GM18519 (cell line): ENCODE data around the gene RBCK1.
A peak's percentile ranks its signal among the peaks of the same experiment; 100 is the strongest.
"Not testable (repeated sequence)": the region's sequence is repeated elsewhere in the genome, so short reads cannot be mapped to it uniquely, and the experiment has no call there.

ENCODE experiments used
- ATAC-seq: cut with Tn5 transposase; IDR thresholded peaks from one replicate; pipeline ENCODE4 v1.9.1; 2021; ENCODE audit warnings: mild to moderate bottlenecking, moderate library complexity; ENCODE audit not compliant: unreplicated experiment, low FRiP score

Gene RBCK1

DNA sequence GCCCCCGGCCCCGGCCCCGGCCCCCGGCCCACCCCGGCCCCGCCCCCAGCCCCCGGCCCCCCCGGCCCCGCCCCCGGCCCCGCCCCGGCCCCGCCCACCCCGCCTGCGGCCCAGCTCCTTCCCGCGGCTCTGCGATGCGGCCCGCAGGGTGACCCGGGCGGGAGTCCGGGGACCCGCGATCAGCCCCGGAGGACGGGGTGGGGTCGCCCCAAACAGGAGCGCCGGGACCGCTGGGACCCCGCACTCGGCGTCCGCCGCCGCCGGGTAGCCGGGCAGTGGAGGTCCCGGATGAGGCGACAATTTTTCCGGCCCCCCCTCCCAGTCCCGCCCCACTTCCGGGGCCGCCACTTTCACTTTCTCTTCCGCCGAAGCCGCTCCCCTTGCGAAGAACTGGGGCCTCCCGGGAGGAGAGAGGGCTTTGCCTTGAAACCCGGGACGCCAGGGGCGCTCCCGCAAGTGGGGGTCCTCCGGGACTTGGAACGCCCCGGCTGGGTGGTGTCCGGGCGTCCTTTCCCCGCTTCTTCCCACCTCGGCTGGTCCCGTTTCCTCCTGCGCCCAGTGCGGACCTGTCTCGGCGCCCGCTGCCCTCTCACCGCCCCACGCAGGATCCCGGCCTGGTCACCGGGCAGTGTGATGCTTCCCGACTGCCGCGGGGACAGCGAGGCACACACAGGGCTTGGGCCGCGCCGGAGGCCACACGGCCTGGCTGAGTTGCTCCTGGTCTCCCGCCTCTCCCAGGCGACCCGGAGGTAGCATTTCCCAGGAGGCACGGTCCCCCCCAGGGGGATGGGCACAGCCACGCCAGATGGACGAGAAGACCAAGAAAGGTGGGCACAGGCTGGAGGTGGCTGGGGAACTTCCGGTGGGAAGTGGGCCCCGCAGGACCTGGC, at the start of gene RBCK1:
TSS of gene RBCK1 (plus strand) at position 347 of the 890 bp plus-strand sequence. CDS start at position 806, 459 bp downstream.
- peak; percentile 51 for ATAC-seq

DNA sequence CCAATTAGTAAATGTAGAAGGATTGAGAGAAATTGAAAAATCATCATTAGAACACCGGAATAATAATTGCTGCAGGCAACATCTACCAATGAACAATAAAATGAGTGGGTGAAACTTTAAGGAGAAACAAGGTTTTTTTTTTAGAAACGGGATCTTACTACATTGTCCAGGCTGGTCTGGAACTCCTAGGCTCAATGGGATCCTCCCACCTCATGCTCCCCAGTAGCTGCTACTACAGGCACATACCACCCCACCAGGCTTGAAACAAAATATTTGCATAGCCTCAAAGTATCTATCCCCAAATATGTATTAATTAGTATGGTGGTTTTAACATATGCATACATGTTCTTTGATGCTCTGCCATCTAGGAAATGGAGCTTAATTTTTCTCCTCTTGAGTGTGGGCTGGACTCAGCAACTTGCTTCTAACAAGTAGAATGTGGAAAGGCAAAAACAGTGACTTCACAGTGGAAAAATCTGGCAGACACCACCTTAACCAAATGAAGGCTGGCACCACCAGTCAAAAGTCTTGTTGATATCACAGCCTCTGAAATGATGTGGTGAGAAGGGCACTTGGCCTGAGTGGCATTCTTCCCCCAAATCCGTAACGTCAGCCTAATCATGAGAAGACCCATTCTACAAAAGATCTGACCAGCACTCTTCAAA, 49.1 kb upstream of the RBCK1 start:
- no peak for ATAC-seq

DNA sequence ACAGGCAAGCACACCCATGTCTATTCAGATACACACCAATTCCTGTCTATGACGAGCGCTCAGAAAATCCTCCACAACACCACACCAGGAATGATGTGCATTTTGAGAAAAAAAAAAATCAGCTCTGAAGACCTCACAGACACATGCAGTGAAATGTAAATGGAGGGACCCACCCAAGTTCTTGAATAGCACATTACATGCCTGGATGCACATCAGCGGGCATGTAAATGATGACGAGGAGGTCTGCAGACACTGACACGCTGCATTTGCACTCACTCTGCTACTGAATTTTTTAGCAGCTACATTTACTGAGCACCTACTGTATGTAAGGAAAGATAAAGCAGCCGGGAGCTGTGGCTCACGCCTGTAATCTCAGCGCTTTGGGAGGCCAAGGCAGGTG, 46.5 kb upstream of the RBCK1 start:
- no peak for ATAC-seq

DNA sequence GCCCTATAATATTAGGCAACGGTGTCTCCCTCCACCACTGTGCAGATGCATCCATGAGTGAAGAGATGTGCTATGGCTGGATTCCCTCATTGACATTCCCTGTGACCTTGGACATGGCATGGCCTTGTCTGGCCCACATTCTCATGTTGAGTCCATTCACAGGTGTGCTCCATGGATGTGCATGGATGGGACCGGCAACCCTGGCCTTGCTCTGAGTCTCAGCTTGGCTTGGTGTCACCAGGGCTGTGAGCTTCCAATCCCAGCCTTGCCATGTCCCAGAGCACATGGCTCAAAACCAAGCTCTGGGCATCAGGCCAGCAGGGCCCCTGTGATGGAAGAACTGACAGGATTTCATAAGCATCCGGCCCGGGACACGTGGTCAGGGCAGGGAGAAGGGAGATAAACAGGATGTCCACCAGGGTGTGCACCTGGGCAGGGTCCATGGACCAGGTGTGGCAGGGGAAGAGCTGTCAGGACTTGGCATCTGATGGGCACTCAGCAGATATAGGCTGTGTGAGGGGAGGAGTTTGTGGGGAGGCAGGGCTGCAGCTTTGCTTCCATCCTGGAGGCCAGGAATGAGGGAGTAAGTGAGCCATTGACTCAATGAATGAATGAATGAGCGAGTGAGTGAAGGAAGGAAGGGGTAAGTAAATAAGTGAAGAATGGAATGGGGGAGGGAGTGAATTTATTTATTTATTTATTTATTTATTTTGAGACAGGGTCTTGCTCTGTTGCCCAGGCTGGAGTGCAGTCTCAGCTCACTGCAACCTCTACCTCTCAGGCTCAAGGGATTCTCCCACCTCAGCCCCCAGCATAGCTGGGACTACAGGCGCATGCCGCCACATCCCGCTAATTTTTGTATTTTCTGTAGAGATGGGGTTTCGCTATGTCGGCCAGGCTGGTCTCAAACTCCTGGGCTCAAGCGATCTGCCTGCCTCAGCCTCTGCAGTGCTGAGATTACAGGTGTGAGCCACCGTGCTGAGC, 45.5 kb upstream of the RBCK1 start:
- no peak for ATAC-seq

DNA sequence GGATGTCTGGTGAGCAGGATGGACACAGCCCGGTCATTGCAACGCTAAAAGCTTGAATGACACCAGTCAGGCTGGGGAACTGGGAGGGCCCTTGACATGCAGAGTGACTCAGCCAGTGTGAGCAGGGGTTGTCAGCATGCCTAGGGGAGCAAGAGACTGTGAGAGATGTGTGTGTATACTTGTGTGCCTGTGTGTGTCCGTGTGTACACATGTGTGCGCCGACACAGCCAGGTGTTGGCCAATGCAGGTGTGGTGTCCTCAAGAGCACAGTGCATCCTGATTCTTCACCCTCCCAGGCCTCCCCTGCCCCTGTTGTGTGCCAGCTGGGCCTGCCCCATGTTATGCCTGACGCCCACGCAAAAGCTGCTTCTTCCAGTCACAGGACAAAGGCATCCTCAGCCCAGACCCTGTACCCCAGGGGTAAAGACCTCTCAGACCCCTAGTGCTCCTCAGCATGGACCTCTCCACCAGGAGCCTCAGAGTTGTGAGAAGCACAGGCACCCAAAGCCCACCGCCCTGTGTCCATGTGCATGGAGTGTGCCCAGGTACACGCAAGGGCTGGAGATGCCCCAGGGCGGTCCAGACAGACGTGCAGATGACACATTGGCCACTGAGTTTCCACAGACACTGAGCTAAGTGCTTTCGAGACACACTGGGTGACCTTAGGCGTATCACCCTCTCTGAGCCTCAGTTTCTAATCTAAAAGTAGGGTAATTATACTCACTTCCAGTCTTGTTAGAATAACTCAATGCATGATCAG, 44.6 kb upstream of the RBCK1 start:
- ATAC-seq, result no peak

DNA sequence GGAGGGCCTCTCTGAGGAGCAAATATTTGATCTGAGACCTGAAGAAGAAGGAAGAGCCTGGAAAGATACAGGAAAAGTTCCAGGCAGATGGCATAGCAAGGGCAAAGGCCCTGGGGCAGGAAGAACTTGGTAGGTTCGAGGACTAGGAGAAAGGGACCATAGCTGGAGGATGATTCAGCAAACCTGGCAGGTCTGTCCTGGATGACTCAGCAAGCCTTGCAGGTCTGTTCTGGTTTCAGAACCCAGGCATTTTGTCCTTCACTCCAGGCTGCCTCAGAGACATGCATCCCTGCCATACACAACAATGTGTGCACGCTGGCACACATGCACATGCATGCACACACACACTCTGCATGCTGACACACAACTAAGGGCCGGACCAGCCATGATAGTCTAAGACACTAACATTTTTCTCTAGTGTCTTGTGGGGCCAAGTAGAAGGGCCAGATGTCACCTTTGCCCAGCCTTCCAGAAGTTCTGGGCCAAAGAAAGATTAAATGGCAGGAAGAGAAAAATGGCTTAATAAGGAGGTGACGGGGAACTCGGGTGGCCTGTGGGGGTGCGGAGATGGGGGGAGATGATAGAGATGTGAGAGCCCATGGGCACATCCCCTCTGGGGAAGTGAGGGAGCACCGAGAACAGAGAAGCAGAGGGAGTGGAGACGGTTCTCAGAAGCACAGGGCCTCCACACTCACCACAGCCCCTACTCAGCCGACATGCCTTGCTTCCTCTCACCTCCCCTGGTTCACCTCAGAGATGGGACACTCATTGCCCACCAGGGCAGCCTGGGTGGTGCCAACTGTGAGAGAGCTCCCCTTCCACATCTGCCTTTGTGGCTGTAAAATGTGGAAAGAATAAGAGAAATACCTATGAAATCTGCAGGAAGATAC, 42.9 kb upstream of the RBCK1 start:
- ATAC-seq, result no peak

DNA sequence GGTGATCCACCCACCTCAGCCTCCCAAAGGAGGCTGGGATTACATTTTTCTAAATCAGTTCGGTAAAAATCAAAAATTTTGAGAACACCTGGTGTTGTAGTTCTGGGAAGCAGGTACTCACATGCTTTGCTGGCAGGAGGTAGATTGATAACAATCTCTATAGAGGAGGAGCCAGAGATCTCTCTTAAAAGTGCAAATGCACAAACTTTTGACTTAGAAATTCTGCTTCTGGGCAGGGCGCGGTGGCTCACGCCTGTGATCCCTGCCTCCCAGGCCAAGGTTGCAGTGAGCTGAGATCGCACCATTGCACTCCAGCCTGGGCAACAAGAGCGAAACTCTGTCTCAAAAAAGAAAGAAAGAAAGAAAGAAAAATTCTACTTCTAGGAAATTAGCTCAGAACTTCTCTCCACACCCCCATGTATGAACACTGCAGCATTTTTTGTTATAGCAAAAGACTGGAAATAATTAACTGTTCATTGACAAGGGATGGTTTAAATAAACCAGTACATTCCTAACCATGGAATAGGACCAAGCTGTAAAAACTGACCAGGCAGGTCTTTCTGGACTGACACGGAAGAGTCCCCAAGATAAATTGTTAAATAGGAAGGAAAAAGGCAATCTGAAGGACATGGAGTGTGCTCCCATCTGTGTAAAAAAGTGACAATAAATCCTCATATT, 41.9 kb upstream of the RBCK1 start:
- no peak for ATAC-seq

DNA sequence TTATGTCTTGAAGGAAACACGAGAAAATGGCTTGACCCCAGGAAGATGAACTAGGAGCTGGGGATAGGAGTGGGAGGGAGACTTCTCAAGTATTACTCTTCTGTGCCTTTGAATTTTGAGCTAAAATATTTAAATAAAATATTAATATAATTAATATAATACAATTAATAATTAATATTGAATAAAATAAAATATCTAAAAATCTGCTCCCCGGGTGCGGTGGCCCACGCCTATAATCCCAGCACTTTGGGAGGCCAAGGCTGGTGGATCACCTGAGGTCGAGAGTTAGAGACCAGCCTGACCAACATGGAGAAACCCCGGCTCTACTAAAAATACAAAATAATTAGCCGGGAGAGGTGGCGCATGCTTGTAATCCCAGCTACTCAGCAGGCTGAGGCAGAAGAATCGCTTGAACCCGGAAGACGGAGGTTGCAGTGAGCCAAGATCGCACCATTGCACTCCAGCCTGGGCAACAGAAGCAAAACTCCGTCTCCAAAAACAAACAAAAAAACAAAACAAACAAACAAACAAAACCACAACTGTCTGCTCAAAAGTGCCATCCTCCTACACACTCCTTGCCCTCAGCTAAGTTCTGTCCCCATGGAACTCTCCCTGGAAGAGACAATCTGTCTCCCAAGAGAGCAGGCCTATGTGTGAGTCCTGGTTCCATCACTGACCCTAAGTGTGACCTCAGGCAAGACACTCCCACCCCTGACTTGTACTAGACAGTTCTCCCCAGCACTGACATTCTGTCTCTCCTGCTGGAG, 41.2 kb upstream of the RBCK1 start:
- ATAC-seq, result no peak

DNA sequence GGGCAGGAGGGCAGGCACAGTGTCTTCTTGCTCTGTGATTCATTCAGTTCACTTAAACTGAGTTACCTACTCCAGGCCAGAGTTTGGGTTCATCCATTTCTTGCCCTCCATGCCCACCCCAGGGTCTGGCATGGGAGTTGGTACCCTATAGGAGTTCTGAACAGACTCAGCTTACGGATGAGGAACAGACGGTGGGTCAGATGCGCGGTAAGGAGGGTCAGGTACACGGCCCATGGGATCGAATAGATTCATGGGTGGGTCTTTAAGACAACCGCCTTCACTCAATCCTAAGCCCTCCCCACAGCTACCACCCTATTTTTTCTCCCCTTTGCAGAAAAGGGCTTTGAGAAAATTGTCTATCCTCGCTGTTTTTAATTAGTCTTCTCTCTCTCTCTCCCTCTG, 40.6 kb upstream of the RBCK1 start:
- no peak for ATAC-seq

DNA sequence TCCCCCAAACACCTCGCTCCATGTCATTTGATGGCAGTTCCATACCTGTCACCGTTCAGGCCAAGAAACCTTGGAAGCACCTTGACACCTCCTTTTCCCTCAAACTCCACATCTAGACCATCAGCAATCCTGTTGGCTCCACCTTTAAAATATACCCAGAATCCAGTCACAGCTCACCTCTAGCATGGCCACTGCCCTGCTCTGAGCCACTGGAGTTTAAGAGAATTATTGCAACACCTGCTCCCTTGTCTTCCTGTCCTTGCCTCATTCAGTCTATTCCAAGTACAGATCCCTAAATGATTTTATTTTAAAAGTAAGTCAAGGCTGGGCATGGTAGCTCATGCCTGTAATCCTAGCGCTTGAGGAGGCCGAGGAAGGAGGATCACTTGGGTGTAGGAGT, 39.2 kb upstream of the RBCK1 start:
- no peak for ATAC-seq

DNA sequence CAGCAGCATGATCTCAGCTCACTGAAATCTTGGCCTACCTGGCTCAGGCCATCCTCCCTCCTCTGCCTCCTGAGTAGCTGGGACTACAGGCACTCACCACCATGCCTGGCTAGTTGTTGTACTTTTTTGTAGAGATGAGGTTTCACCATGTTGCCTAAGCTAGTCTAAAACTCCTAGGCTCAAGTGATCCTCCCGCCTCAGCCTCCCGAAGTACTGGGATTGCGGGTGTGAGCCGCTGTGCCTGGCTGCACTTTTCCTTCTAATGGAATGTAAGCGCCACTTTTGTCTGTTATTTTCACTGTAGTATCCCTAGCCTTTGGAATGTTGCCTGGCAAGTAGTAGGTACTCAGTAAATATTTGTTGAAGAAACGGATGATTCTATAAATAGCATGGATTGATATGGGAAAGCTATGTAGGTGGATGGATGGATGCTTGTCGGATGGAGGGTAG, 37.9 kb upstream of the RBCK1 start:
- ATAC-seq, result no peak

DNA sequence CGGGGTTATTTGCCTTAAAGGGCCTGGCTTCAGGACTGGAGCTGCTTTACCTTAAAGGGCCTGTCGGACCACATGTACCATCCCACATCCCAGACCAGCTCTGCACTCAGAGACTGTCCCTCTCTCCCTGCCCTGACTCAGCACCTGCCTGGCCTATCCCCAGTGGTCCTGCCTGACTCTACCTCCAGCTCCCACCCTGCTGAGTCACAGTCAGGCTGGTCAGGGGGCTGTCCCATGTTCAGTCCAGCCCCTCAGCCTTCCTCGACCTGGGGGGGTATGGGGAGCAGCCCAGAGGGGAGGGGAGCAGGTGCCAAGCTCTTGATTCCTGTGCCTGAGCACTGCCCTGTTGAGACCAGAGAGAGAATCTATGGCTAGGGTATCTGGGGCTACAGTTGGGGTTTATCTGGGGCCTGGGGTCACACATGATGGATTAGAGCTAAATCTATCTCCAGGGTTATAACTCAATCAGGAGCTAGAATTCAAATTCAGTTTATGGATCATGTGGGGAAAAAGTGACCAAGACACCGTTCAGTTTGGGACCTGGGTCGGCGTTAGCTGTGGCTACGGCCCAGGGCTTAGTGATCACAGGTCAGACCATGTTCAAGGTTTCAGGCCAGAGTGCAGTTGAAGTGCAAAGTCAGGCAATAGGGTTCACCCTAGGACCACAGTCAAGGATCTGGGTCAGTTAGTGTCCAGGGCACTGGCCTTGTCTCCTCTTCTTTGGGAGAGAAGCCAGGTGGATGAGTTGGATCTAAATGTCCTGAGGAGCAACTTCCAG, 36.9 kb upstream of the RBCK1 start:
- ATAC-seq, result no peak

DNA sequence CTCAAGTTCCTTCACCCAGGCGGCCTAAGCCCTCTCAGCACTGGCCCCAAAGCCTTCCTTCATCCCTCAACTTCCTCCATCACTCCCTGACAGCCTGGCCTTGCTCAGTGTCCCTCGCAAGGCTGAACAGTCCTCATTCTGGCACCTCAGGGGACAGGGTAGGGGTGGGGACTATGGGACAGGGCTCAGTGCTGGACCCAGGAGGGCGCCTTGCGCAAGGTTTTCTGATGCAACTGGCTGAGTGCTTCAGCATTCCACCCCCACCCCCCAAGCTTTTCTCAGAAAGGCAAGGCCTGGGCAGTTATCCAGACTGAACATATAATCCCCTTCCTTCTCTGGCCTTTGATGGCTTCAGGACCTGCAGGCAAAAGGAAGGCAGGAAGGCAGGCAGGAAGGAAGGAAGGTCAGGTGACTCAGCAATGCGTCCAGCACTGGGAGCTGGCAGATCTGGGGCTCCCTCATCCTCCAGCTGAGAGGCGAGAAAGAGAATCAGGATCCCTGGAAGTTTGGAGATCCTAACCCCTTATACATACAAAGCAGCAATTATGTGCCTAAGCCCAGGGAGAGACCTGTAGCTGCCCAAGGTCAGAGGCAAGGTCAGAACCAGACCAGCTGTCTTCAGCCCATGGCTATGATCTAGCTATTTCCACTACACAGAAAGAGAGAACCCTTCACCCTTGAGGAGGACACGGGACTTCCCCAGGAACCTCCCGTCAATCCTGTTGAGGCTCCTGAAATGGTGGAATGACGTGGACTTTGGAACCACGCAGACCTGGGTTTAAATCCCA, 36.1 kb upstream of the RBCK1 start:
- no peak for ATAC-seq

DNA sequence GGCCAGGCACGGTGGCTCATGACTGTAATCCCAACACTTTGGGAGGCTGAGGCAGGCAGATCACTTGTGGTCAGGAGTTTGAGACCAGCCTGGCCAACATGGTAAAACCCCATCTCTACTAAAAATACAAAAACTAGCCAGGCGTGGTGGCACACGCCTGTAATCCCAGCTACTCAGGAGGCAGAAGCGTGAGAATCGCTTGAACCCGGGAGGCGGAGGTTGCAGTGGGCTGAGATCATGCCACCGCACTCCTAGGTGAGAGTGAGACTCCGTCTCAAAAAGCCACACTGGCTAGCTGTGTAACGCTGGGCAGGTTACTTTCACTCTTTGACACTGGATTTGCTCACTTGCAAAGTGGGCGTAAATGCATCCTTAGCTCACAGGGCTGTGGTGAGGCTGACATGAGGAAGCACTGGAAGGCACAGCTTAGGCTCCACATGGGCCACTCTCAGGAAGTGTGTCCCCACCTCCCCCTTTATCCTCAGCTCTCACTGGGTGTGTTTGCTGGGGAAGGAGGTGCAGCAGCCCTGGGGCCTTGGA, 35.5 kb upstream of the RBCK1 start:
- ATAC-seq, result not testable (repeated sequence)

DNA sequence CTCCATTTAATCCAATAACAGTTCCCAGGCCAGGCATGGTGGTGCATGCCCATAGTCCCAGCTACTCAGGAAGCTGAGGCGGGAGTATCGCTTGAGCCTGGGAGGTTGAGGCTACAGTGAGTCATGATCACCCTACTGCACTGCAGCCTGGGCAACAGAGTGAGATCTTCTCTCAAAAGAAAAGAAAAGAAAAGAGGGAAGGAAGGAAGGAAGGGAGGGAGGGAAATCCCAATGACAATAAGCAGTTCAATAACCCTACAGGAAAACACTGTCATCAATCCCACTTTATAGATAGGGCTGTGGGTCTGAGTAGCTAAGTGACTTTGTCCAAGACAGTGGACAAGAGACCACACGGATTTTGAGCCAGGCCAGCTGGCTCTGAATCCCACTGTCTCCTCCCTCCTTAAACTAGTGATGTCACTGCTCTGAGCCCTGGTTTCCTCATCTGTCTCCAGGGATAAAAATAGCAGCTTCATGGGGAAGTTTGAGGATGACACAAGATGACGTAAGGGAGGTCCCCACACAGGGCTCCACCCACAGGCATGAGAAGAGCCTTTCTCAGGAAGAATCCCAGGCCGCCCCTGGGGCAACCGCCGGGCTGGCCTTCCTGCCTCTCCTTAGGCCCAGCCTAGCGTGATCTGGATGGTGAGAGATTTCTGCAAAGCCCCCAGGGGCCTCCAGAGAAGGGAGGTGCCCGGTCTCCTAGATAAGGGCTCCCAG, 34.8 kb upstream of the RBCK1 start:
- no peak for ATAC-seq
